SK-N-SH (cell line): ENCODE results near the gene CCNA1.

Source experiments
- CTCF ChIP-seq: fragments of 200-600 bp; sonication (generic); IDR thresholded peaks from 2 replicates; pipeline ENCODE4 v1.6.1; 2017; ENCODE audit warnings: antibody characterized with exemption, mild to moderate bottlenecking, moderate library complexity
- ELF1 ChIP-seq: IDR thresholded peaks from 2 replicates; pipeline ENCODE4 v1.4.0; 2012
- EZH2phosphoT487 ChIP-seq: fragments of 200-600 bp; sonication (generic); IDR thresholded peaks from 2 replicates; pipeline ENCODE4 v1.6.1; 2017; ENCODE audit warnings: low read depth, mixed run types, mild to moderate bottlenecking, antibody characterized with exemption, moderate library complexity, borderline replicate concordance
- FOSL2 ChIP-seq: IDR thresholded peaks from 2 replicates; pipeline ENCODE4 v1.4.0; 2012; ENCODE audit warnings: low read depth, mild to moderate bottlenecking, moderate library complexity, borderline replicate concordance
- JUND ChIP-seq: IDR thresholded peaks from 2 replicates; pipeline ENCODE4 v1.4.0; 2012
- NRF1 ChIP-seq: IDR thresholded peaks from 2 replicates; pipeline ENCODE4 v1.6.1; 2012; ENCODE audit warnings: low read depth, mild to moderate bottlenecking, low read length
- POLR2AphosphoS5 ChIP-seq: IDR thresholded peaks from 2 replicates; pipeline ENCODE4 v1.6.1; 2012; ENCODE audit warnings: low read depth, low read length
- RFX5 ChIP-seq: IDR thresholded peaks from 2 replicates; pipeline ENCODE4 v1.6.1; 2012; ENCODE audit warnings: mild to moderate bottlenecking, improper control_type of control experiment, low read length
- RXRA ChIP-seq: IDR thresholded peaks from 2 replicates; pipeline ENCODE4 v1.4.0; 2012; ENCODE audit warnings: low read depth, mild to moderate bottlenecking, borderline replicate concordance
- TAF1 ChIP-seq: IDR thresholded peaks from 2 replicates; pipeline ENCODE4 v1.6.1; 2012; ENCODE audit warnings: low read depth, mild to moderate bottlenecking, low read length, moderate library complexity, borderline replicate concordance
- TF ChIP-seq, protein P1 (sequence below): IDR thresholded peaks from 2 replicates; pipeline ENCODE4 v1.4.0; 2012; ENCODE audit warnings: low read depth

DNA sequence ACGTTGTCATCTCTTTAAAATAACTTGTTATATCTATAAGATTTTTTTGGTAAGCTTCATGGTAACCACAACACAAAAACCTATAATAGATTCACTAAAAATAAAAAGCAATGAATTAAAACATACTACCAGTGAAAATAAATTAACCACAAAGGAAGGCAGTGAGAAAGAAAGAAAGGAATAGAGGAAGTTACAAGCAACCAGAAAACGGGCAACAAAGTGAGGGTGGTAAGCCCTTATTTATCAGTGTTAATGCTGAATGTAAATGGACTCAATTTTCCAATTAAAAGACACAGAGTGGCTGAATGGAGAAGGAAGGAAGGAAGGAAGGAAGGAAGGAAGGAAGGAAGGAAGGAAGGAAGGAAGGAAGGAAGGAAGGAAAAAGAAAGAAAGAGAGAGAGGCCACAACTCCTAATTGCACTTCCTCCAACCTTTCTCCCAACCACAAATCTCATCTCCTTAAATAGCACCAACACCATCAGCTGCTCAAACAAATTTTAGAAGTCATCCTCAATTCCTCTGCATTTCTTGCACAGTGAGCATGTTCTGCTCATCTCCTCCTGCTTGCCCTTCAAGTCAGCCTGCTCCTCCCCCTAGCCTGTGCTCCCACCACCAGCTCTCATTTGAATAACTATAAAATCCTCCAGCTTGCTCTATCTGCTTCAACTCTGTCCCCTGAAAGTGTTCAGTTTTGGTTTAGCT, 48.6 kb downstream of the CCNA1 start:
- TF ChIP-seq TAF1 = no peak
- no peak for TF ChIP-seq FOSL2
- no peak for TF ChIP-seq CTCF
- TF ChIP-seq POLR2AphosphoS5 = no peak
- no peak for TF ChIP-seq JUND
- TF ChIP-seq EZH2phosphoT487 = no peak
- TF ChIP-seq RXRA = no peak
- no peak for TF ChIP-seq ELF1
- no peak for TF ChIP-seq NRF1
- no peak for TF ChIP-seq RFX5
- TF ChIP-seq, protein P1, sequence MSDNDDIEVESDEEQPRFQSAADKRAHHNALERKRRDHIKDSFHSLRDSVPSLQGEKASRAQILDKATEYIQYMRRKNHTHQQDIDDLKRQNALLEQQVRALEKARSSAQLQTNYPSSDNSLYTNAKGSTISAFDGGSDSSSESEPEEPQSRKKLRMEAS = no peak
